HG02623 (cell line): ENCODE measurements around the gene GRM6.

Experiments
- ATAC-seq: cut with Tn5 transposase; IDR thresholded peaks from one replicate; pipeline ENCODE4 v1.9.1; 2021; ENCODE audit warnings: moderate library complexity; ENCODE audit not compliant: unreplicated experiment

The GRM6 gene

GRCh38 chr5:178994580-178995340 is at the start of gene GRM6:
Gene GRM6, minus strand, starts transcription at chr5:178995320. Its CDS starts 376 bp downstream, at chr5:178994944.
- ATAC-seq = no peak

- ATAC-seq = no peak
Measured at GRCh38 chr5:179044765-179045164, 49.6 kb upstream of the GRM6 start.

GRCh38 chr5:179033004-179033580 is 38.0 kb upstream of the GRM6 start:
- ATAC-seq = no peak

GRCh38 chr5:179023528-179024189 is 28.5 kb upstream of the GRM6 start, which contains the start of gene ZNF879:
Gene ZNF879, plus strand, starts transcription at chr5:179023804. Its CDS starts 1,201 bp downstream, at chr5:179025005.
- peak; percentile 71 for ATAC-seq

GRCh38 chr5:179008667-179009066 is 13.5 kb upstream of the GRM6 start:
- ATAC-seq = no peak

GRCh38 chr5:179006564-179006963 is 11.4 kb upstream of the GRM6 start:
- ATAC-seq = no peak

- ATAC-seq = no peak
Measured at GRCh38 chr5:178998441-178998840, 3.3 kb upstream of the GRM6 start.

GRCh38 chr5:178997191-178997590 is 2.1 kb upstream of the GRM6 start:
- ATAC-seq = no peak

GRCh38 chr5:178996156-178996555 is 1.0 kb upstream of the GRM6 start:
- ATAC-seq = no peak

- no peak for ATAC-seq
Measured at GRCh38 chr5:178995341-178995690, 196 bp upstream of the GRM6 start.

GRCh38 chr5:178993955-178994579 is 1.1 kb downstream of the GRM6 start:
- ATAC-seq = no peak

GRCh38 chr5:178993236-178993765 is 1.8 kb downstream of the GRM6 start:
- ATAC-seq = no peak

GRCh38 chr5:178992291-178992895 is 2.7 kb downstream of the GRM6 start:
- no peak for ATAC-seq

GRCh38 chr5:178991190-178992145 is 3.7 kb downstream of the GRM6 start:
- no peak for ATAC-seq

- ATAC-seq = no peak
Measured at GRCh38 chr5:178990491-178990890, 4.6 kb downstream of the GRM6 start.

GRCh38 chr5:178989311-178989710 is 5.8 kb downstream of the GRM6 start:
- ATAC-seq = no peak

GRCh38 chr5:178988436-178989220 is 6.5 kb downstream of the GRM6 start:
- ATAC-seq = no peak

GRCh38 chr5:178986326-178986960 is 8.7 kb downstream of the GRM6 start:
- no peak for ATAC-seq
